Mesothelial cell of epicardium (in vitro differentiated cells): ENCODE data around the gene TBPL1. TPM values are rescaled to one million over a fixed set of nuclear protein-coding genes. Genes with fewer than 3 reads are reported as not detected.

Source experiments
- DNase-seq, 2 experiments: peaks; one replicate each; pipeline ENCODE4 v3.0.0; 2021; ENCODE audit warnings: low spot score in 2 of 2; ENCODE audit not compliant: unreplicated experiment in 2 of 2
- H3K27ac Mint-ChIP-seq: 2 replicates; pipeline ENCODE4 v1.8.0; 2021; ENCODE audit warnings: mixed read lengths
- H3K27me3 Mint-ChIP-seq: 2 replicates; pipeline ENCODE4 v1.8.0; 2021; ENCODE audit warnings: low read depth, mixed read lengths
- H3K36me3 Mint-ChIP-seq: 2 replicates; pipeline ENCODE4 v1.8.0; 2021; ENCODE audit warnings: mixed read lengths
- H3K4me1 Mint-ChIP-seq: 2 replicates; pipeline ENCODE4 v1.8.0; 2021; ENCODE audit warnings: mixed read lengths
- H3K4me3 Mint-ChIP-seq: 2 replicates; pipeline ENCODE4 v1.8.0; 2021; ENCODE audit warnings: mild to moderate bottlenecking, moderate library complexity, mixed read lengths
- H3K9me3 Mint-ChIP-seq: 2 replicates; pipeline ENCODE4 v1.8.0; 2021; ENCODE audit warnings: mixed read lengths
- total RNA-seq: library from RNA; stranded (reverse); gene quantifications from 3 replicates; pipeline ENCODE4 v1.2.1, GENCODE V29; 2021
- TF ChIP-seq, protein P1 (sequence below): fragments of 200-600 bp; sonication (generic); IDR thresholded peaks from one replicate; pipeline ENCODE4 v1.5.0; 2021; ENCODE audit warnings: antibody characterized with exemption; ENCODE audit not compliant: unreplicated experiment

The TBPL1 gene
- total RNA-seq, 1 donor from 2014 or later = 31.0 TPM

DNA sequence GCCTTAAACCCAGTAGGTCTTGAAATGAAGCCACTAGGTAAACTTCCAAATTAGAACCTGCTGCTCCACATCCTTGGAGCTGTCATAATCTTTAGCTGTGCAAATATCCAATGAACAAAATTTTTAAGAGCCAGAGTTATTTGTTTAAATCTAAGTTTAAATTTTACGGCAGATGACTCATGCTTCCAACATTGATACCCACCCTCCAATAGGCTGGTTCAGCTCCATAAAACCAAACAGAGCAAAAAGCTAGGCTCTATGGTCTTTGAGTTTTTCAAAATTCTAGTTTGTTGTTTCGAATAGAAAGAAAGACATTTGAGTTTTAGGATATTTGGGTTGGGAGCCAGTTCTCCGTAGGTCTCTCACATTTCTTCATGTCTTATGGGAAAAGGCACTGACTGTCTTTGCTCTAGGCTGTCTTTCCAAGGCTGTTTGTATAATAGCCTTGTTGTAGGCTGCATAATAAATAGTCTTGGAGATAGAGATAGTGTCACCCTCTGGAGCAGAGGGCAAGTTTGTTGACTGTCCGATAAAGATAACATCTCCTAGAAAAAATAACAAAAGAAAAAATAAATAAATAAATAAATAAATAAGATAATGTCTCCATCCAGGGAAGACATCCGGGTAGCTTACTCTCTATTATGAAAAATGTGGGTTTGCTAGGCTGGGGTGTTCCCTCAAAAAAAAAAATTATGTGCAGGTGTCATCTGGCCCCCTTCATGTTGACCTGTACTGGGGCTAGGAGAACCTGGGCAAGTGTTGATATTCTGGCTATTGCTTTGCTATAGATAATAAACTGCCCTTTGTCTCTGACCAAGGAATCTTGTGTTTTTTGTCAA is 62.9 kb downstream of the TBPL1 start:
- Mint-ChIP-seq H3K4me3 (no peak overlapping the region), H3K9me3 (peaks cover 3% of the 10 kb centered on the region), H3K36me3 (peaks cover 15% of the 10 kb centered on the region), H3K4me1 (peaks cover 24% of the 10 kb centered on the region), H3K27me3 (no peaks in the 10 kb centered on the region), H3K27ac (no peak overlapping the region)
- TF ChIP-seq, protein P1, sequence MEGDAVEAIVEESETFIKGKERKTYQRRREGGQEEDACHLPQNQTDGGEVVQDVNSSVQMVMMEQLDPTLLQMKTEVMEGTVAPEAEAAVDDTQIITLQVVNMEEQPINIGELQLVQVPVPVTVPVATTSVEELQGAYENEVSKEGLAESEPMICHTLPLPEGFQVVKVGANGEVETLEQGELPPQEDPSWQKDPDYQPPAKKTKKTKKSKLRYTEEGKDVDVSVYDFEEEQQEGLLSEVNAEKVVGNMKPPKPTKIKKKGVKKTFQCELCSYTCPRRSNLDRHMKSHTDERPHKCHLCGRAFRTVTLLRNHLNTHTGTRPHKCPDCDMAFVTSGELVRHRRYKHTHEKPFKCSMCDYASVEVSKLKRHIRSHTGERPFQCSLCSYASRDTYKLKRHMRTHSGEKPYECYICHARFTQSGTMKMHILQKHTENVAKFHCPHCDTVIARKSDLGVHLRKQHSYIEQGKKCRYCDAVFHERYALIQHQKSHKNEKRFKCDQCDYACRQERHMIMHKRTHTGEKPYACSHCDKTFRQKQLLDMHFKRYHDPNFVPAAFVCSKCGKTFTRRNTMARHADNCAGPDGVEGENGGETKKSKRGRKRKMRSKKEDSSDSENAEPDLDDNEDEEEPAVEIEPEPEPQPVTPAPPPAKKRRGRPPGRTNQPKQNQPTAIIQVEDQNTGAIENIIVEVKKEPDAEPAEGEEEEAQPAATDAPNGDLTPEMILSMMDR = no peak
- DNase-seq = no peak

DNA sequence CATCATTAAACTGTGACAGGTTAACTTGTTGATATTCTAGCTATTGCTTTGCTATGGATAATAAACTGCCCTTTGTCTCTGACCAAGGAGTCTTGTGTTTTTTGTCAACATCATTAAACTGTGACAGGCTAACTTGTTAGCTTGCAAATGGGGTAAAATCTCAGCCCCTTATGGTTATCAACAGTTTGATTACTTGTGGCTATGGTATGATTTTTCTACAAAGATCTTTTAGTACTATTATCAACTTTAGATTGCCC is 63.5 kb downstream of the TBPL1 start:
- H3K27ac Mint-ChIP-seq = no peak overlapping the region
- peaks cover 24% of the 10 kb centered on the region for H3K4me1 Mint-ChIP-seq
- TF ChIP-seq, protein P1 = no peak
- H3K4me3 Mint-ChIP-seq = no peak overlapping the region
- peaks cover 15% of the 10 kb centered on the region for H3K36me3 Mint-ChIP-seq
- DNase-seq = no peak
- H3K27me3 Mint-ChIP-seq = no peaks in the 10 kb centered on the region
- H3K9me3 Mint-ChIP-seq = peaks cover 3% of the 10 kb centered on the region

DNA sequence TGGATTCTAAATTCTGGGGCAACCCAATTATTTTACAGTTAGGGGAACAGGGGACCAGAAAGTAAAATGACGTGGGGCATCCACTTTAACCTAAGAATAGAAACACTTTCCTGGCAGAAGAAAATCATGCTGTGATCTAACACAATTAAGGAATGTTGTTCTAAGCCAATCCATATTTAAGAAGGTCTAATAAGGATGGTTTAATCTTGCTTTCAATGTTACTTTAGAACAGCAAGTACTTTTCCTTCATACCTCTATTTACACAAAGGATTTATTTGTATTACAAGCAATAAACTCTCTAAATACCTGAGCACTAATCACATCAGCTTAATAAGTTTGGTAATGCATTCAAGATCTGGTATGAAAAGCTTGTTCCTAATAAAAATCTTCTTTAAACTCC is 67.0 kb downstream of the TBPL1 start:
- peaks cover 15% of the 10 kb centered on the region for H3K36me3 Mint-ChIP-seq
- no peak for DNase-seq
- peaks cover 3% of the 10 kb centered on the region for H3K9me3 Mint-ChIP-seq
- TF ChIP-seq, protein P1 = no peak
- H3K4me1 Mint-ChIP-seq = peaks cover 19% of the 10 kb centered on the region
- H3K27ac Mint-ChIP-seq = no peak overlapping the region
- H3K4me3 Mint-ChIP-seq = no peak overlapping the region
- no peaks in the 10 kb centered on the region for H3K27me3 Mint-ChIP-seq

DNA sequence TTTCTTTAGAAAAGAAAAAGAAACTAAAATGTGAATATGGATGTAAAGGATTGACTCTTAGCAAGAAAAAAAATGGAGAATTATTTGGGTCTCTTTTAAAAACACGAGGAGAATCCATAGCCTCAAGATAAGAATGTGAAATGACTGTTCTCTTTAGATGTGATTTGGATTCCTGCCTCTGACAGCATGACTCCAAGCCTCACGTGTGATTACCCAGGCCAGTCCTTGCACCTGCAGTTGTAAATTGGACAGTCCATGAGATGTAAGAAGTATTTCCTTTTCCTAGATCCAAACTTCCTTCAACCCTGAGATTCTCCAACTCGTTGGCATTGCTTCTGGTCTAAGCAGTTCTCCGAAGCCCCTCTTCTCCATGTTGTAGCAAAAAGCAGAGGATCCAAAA is 67.5 kb downstream of the TBPL1 start:
- Mint-ChIP-seq H3K27me3 (no peaks in the 10 kb centered on the region), H3K4me1 (peaks cover 18% of the 10 kb centered on the region), H3K27ac (no peak overlapping the region), H3K4me3 (no peak overlapping the region), H3K9me3 (peaks cover 3% of the 10 kb centered on the region), H3K36me3 (peaks cover 15% of the 10 kb centered on the region)
- no peak for DNase-seq
- TF ChIP-seq, protein P1 = no peak

DNA sequence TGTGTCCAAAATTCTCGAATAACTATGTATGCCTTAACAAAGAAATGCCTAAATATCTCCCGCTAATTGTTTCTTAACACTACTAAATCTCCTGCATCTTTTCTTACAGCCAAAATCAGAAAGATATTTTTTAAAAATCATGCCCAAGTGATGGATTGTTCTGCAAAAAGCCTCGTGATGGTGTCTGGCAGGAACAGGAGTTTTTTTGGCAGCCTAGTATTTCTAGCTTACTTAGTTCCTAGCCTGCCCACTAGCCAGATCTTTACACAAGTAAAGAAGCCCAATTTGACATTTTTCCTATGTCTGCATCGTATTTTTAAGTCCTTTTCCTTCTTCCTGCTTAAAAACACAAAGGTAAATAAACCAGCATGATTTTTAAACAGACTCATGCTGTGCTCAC is 67.9 kb downstream of the TBPL1 start:
- no peak for DNase-seq
- Mint-ChIP-seq H3K4me1 (peaks cover 18% of the 10 kb centered on the region), H3K36me3 (peaks cover 15% of the 10 kb centered on the region), H3K9me3 (peaks cover 3% of the 10 kb centered on the region), H3K27ac (no peak overlapping the region), H3K4me3 (no peak overlapping the region), H3K27me3 (no peaks in the 10 kb centered on the region)
- TF ChIP-seq, protein P1 = no peak
